Adrenal gland (tissue), 5 donors: Measurements from ENCODE around the gene ARF6.
A peak's percentile ranks its signal among the peaks of the same experiment; 100 is the strongest.

Source experiments
- POLR2A ChIP-seq, 2 donors: fragments of 450-650 bp; IDR thresholded peaks; one replicate each; pipeline ENCODE4 v1.6.1; 2017; ENCODE audit warnings: antibody characterized with exemption in 2 of 2, mild to moderate bottlenecking in 2 of 2, moderate library complexity in 1 of 2
- TF ChIP-seq, protein P1 (sequence below), 6 experiments: fragments of 450-650 bp in 4 of 6; fragments of 200-600 bp in 2 of 6; sonication (generic) in 1 of 6; IDR thresholded peaks; 1 replicate in 5 of 6; 2 replicates in 1 of 6; pipeline versions ENCODE4 v1.5.1 to v1.8.0; 2016 to 2021; ENCODE audit warnings: antibody characterized with exemption in 6 of 6, mild to moderate bottlenecking in 2 of 6, moderate library complexity in 1 of 6
- donor health status: DM: no; HTN: no; CAD: no.

GRCh38 chr14:49852301-49853157, 40.4 kb upstream of the ARF6 start, which contains the start of gene NEMF:
- TF ChIP-seq POLR2A (IDR thresholded peaks at IDR 0.05) = peak; percentile 66 to 88
- TF ChIP-seq, protein P1, sequence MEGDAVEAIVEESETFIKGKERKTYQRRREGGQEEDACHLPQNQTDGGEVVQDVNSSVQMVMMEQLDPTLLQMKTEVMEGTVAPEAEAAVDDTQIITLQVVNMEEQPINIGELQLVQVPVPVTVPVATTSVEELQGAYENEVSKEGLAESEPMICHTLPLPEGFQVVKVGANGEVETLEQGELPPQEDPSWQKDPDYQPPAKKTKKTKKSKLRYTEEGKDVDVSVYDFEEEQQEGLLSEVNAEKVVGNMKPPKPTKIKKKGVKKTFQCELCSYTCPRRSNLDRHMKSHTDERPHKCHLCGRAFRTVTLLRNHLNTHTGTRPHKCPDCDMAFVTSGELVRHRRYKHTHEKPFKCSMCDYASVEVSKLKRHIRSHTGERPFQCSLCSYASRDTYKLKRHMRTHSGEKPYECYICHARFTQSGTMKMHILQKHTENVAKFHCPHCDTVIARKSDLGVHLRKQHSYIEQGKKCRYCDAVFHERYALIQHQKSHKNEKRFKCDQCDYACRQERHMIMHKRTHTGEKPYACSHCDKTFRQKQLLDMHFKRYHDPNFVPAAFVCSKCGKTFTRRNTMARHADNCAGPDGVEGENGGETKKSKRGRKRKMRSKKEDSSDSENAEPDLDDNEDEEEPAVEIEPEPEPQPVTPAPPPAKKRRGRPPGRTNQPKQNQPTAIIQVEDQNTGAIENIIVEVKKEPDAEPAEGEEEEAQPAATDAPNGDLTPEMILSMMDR (IDR thresholded peaks at IDR 0.05) = peak; percentile 68 to 95 (median 82)
